ENCODE results near the gene BCAS3. TPM values are rescaled to one million over a fixed set of nuclear protein-coding genes. Genes with fewer than 3 reads are reported as not detected.

Gene BCAS3
- total RNA-seq, 2 experiments from 2014 or later = 5.1 to 6.9 TPM

DNA sequence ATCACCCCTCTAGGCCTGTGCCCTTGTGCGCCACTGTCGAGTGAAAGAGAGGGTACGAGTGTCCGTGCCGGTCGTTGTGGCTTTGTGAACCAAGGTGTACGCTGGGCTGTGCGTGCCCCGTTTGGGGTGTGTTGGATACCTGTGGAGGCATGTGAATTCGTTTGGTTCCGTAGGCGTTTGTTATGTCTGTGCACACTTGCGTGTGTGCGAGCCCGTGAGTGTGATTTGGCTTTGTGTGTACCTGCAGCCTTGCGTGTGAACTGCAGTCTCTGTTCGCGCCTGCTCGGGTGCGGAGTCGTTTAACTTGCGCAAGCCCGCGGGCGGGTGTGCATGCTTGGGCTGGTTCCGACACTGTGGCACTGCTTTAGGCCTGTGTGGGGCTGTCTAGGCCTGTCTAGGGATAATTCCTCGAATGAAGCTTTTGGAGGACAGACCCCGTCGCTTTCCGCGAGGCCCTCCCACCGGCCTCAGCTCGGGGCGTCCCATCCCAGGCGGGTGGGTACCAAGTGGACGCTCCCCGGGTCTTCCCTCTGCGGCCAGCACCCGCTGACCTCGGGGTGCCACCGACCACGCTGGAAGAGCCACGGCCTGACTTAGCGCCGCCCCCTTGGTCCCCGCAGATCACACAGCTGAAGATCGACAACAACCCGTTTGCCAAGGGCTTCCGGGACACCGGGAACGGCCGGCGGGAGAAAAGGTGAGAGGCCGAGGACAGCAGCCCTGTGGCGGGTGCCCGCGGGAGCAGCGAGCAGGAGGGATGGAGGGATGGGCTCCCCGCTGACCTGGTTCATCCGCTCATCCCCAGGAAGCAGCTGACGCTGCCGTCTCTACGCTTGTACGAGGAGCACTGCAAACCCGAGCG lies 726.4 kb downstream of the BCAS3 start:
- H3K27me3 Mint-ChIP-seq = peaks cover 69% of the 10 kb centered on the region
- H3K36me3 Mint-ChIP-seq (ENCODE audit: low read depth) = no peaks in the 10 kb centered on the region
- no peak overlapping the region for H3K4me3 Mint-ChIP-seq
- H3K27ac Mint-ChIP-seq = no peak overlapping the region
- TF ChIP-seq, protein P1, sequence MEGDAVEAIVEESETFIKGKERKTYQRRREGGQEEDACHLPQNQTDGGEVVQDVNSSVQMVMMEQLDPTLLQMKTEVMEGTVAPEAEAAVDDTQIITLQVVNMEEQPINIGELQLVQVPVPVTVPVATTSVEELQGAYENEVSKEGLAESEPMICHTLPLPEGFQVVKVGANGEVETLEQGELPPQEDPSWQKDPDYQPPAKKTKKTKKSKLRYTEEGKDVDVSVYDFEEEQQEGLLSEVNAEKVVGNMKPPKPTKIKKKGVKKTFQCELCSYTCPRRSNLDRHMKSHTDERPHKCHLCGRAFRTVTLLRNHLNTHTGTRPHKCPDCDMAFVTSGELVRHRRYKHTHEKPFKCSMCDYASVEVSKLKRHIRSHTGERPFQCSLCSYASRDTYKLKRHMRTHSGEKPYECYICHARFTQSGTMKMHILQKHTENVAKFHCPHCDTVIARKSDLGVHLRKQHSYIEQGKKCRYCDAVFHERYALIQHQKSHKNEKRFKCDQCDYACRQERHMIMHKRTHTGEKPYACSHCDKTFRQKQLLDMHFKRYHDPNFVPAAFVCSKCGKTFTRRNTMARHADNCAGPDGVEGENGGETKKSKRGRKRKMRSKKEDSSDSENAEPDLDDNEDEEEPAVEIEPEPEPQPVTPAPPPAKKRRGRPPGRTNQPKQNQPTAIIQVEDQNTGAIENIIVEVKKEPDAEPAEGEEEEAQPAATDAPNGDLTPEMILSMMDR (IDR thresholded peaks at IDR 0.05) = no peak
- H3K4me1 Mint-ChIP-seq (ENCODE audit: low read depth) = peaks cover 32% of the 10 kb centered on the region
- ChIA-PET CTCF (interaction anchor here (1.2 to 3.8 kb wide), 3 partner anchors 9 to 13 kb away, joined by 3 to 16 read pairs (median 3); no protein-coding TSS in a partner anchor), POLR2A (interaction anchor here (0.8 to 0.9 kb wide), 2 partner anchors 9 to 153 kb away, joined by 3 to 4 read pairs; no protein-coding TSS in a partner anchor)
- H3K9me3 Mint-ChIP-seq = no peaks in the 10 kb centered on the region
- ATAC-seq (no peak), DNase-seq (no peak)
- intact Hi-C loops (cut with micrococcal nuclease) = loop anchor here (5.0 kb wide), 1 partner anchor 48 kb away; the partner anchor contains the start of gene TBX4

DNA sequence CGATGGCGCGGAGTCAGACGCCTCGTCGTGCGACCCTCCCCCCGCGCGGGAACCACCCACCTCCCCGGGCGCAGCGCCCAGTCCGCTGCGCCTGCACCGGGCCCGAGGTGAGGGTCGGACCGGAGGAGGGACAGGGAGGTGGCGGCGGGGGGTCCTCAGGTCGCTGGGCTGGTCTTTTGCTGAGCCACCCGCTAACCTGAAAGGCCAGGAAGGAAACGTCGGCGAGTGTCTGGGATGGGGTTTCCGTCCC lies 726.9 kb downstream of the BCAS3 start:
- H3K27me3 Mint-ChIP-seq = peaks cover 70% of the 10 kb centered on the region
- H3K4me3 Mint-ChIP-seq = no peak overlapping the region
- intact Hi-C loops (cut with micrococcal nuclease) = loop anchor here (5.0 kb wide), 1 partner anchor 48 kb away; the partner anchor contains the start of gene TBX4

GRCh38 chr17:61404913-61405685 lies 727.4 kb downstream of the BCAS3 start:
- ATAC-seq (no peak), DNase-seq (no peak)
- Mint-ChIP-seq H3K4me1 (ENCODE audit: low read depth) (peaks cover 36% of the 10 kb centered on the region), H3K27me3 (peaks cover 73% of the 10 kb centered on the region), H3K36me3 (ENCODE audit: low read depth) (no peaks in the 10 kb centered on the region), H3K4me3 (peak overlapping the region; percentile 31), H3K9me3 (no peaks in the 10 kb centered on the region), H3K27ac (no peak overlapping the region)
- TF ChIP-seq, protein P1 (IDR thresholded peaks at IDR 0.05) = no peak
- CTCF ChIA-PET = interaction anchor here (1.2 to 3.8 kb wide), 3 partner anchors 8 to 14 kb away, joined by 3 to 16 read pairs (median 3); no protein-coding TSS in a partner anchor
- POLR2A ChIA-PET = interaction anchor here (0.5 to 0.9 kb wide), 2 partner anchors 10 to 254 kb away, joined by 3 to 4 read pairs; no protein-coding TSS in a partner anchor
- intact Hi-C loops (cut with micrococcal nuclease) = loop anchor here (5.0 kb wide), 1 partner anchor 47 kb away; the partner anchor contains the start of gene TBX4

More for the DNA sequence above, 726.9 kb downstream of the BCAS3 start:
- TF ChIP-seq, protein P1 (IDR thresholded peaks at IDR 0.05) = no peak
- Mint-ChIP-seq H3K36me3 (ENCODE audit: low read depth) (no peaks in the 10 kb centered on the region), H3K9me3 (no peaks in the 10 kb centered on the region), H3K27ac (no peak overlapping the region), H3K4me1 (ENCODE audit: low read depth) (peaks cover 32% of the 10 kb centered on the region)
- ATAC-seq = no peak
- DNase-seq = no peak
- ChIA-PET CTCF (interaction anchor here (1.2 to 3.8 kb wide), 3 partner anchors 8 to 14 kb away, joined by 3 to 16 read pairs (median 3); no protein-coding TSS in a partner anchor), POLR2A (interaction anchor here (0.8 to 0.9 kb wide), 2 partner anchors 10 to 152 kb away, joined by 3 to 4 read pairs; no protein-coding TSS in a partner anchor)

GRCh38 chr17:61405686-61406536 lies 728.3 kb downstream of the BCAS3 start:
- Mint-ChIP-seq H3K27me3 (peaks cover 76% of the 10 kb centered on the region), H3K36me3 (ENCODE audit: low read depth) (no peaks in the 10 kb centered on the region), H3K9me3 (no peaks in the 10 kb centered on the region), H3K4me3 (no peak overlapping the region), H3K4me1 (ENCODE audit: low read depth) (peaks cover 39% of the 10 kb centered on the region), H3K27ac (no peak overlapping the region)
- no peak for DNase-seq
- ChIA-PET CTCF (interaction anchor here (1.4 kb wide), 1 partner anchor 12 kb away, joined by 3 read pairs; no protein-coding TSS in a partner anchor), POLR2A (interaction anchor here (0.5 kb wide), 1 partner anchor 253 kb away, joined by 4 read pairs; no protein-coding TSS in a partner anchor)
- intact Hi-C loops (cut with micrococcal nuclease) = no loop called here
- ATAC-seq = no peak
- TF ChIP-seq, protein P1 (IDR thresholded peaks at IDR 0.05) = no peak

Data from activated CD8-positive, alpha-beta T cell treated with anti-CD3 and anti-CD28 coated beads for 36 hours (primary cell).